ENCODE measurements around the gene IFI27L2.
A peak's percentile ranks its signal among the peaks of the same experiment; 100 is the strongest.

The IFI27L2 gene

GRCh38 chr14:94173885-94174603 is 44.6 kb upstream of the IFI27L2 start, which contains the start of gene PPP4R4:
Gene PPP4R4 (plus strand): TSS chr14:94174322. CDS start chr14:94174466, 144 bp downstream.
- ChIA-PET POLR2A (no interaction called here), CTCF (interaction anchor here (1.6 to 2.6 kb wide), 5 partner anchors 18 to 138 kb away, joined by 3 to 11 read pairs (median 5); no protein-coding TSS in a partner anchor)
- peak; percentile 93 for DNase-seq (ENCODE audit: extremely low spot score)
- no peak for TF ChIP-seq CTCF (IDR thresholded peaks at IDR 0.05; ENCODE audit: control extremely low read depth, extremely low read depth, low read depth, missing control alignments)

- POLR2A ChIA-PET, result no interaction called here
- CTCF ChIA-PET, result no interaction called here
- DNase-seq (ENCODE audit: extremely low spot score), result peak; percentile 10
- TF ChIP-seq CTCF (IDR thresholded peaks at IDR 0.05; ENCODE audit: control extremely low read depth, extremely low read depth, low read depth, missing control alignments), result no peak
These were observed 44.1 kb upstream of the IFI27L2 start for GRCh38 chr14:94173471-94173884.

GRCh38 chr14:94172545-94172944 is 43.1 kb upstream of the IFI27L2 start:
- POLR2A ChIA-PET, result no interaction called here
- DNase-seq (ENCODE audit: extremely low spot score), result no peak
- CTCF ChIA-PET, result no interaction called here
- no peak for TF ChIP-seq CTCF (IDR thresholded peaks at IDR 0.05; ENCODE audit: control extremely low read depth, extremely low read depth, low read depth, missing control alignments)

GRCh38 chr14:94171208-94171607 is 41.8 kb upstream of the IFI27L2 start:
- TF ChIP-seq CTCF (IDR thresholded peaks at IDR 0.05; ENCODE audit: control extremely low read depth, extremely low read depth, low read depth, missing control alignments), result no peak
- ChIA-PET POLR2A (no interaction called here), CTCF (interaction anchor here (1.8 to 4.1 kb wide), 4 partner anchors 8 to 39 kb away, joined by 5 to 17 read pairs (median 10); no protein-coding TSS in a partner anchor)
- DNase-seq (ENCODE audit: extremely low spot score), result no peak

- DNase-seq (ENCODE audit: extremely low spot score), result no peak
- TF ChIP-seq CTCF (IDR thresholded peaks at IDR 0.05; ENCODE audit: control extremely low read depth, extremely low read depth, low read depth, missing control alignments), result no peak
- POLR2A ChIA-PET, result no interaction called here
- CTCF ChIA-PET, result interaction anchor here (0.9 to 4.1 kb wide), 8 partner anchors 9 to 38 kb away, joined by 3 to 17 read pairs (median 4); no protein-coding TSS in a partner anchor
These were observed 40.7 kb upstream of the IFI27L2 start for GRCh38 chr14:94170136-94170535.

- no peak for DNase-seq (ENCODE audit: extremely low spot score)
- TF ChIP-seq CTCF (IDR thresholded peaks at IDR 0.05; ENCODE audit: control extremely low read depth, extremely low read depth, low read depth, missing control alignments), result no peak
- CTCF ChIA-PET, result interaction anchor here (1.5 to 2.4 kb wide), 2 partner anchors 29 to 34 kb away, joined by 5 to 7 read pairs; no protein-coding TSS in a partner anchor
- POLR2A ChIA-PET, result no interaction called here
These were observed 36.3 kb upstream of the IFI27L2 start for GRCh38 chr14:94165744-94166143.
